Globus pallidus (tissue), 1 donor: ENCODE measurements around the gene CDH16.
"Not testable (repeated sequence)": the region's sequence is repeated elsewhere in the genome, so short reads cannot be mapped to it uniquely, and the experiment has no call there.

Experiments
- DNase-seq: peaks from one replicate; pipeline ENCODE4 v3.0.0-alpha.2; 2015; ENCODE audit warnings: low spot score

The CDH16 gene, protein sequence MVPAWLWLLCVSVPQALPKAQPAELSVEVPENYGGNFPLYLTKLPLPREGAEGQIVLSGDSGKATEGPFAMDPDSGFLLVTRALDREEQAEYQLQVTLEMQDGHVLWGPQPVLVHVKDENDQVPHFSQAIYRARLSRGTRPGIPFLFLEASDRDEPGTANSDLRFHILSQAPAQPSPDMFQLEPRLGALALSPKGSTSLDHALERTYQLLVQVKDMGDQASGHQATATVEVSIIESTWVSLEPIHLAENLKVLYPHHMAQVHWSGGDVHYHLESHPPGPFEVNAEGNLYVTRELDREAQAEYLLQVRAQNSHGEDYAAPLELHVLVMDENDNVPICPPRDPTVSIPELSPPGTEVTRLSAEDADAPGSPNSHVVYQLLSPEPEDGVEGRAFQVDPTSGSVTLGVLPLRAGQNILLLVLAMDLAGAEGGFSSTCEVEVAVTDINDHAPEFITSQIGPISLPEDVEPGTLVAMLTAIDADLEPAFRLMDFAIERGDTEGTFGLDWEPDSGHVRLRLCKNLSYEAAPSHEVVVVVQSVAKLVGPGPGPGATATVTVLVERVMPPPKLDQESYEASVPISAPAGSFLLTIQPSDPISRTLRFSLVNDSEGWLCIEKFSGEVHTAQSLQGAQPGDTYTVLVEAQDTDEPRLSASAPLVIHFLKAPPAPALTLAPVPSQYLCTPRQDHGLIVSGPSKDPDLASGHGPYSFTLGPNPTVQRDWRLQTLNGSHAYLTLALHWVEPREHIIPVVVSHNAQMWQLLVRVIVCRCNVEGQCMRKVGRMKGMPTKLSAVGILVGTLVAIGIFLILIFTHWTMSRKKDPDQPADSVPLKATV

DNA sequence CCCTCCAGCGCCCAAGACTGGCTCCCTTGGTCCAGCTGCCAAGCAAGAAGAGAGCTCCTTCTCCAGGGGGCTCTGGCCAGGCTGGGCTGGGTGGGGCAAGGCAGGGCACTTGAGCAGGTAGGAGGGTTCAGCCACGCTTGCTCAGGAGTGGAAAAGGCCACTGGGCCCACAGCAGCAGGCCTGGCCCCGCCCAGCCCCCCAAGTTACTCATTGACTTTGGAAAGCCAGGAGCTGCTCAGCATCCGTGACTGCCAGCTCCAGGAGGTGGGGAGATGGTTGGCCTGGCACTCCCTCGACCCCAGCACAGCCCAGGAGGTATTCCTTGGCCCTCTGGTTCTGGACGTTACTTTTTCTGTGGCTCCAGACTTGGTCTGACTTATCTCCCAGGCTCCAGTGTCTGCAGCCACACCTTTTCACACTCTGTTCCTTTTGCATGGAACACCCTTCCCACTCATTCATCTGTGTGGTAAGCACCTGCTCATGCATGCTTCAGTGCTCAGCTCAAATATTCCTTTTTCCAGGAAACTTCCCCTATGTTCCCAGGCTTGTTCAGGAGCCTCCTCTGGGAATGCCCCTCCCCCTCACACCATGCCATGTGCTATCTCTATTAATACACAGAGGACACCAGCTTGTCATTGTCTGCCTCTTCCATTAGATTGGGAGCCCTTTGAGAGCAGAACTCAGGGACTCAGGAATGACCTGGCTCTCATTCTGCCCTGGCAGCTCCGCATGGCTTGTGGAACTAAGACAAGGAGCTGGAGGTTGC lies at the start of gene CDH16:
Gene CDH16, minus strand, starts transcription at position 83 of the 766 bp plus-strand sequence. CDS start 820 bp downstream, outside the sequence.
- DNase-seq = no peak

DNA sequence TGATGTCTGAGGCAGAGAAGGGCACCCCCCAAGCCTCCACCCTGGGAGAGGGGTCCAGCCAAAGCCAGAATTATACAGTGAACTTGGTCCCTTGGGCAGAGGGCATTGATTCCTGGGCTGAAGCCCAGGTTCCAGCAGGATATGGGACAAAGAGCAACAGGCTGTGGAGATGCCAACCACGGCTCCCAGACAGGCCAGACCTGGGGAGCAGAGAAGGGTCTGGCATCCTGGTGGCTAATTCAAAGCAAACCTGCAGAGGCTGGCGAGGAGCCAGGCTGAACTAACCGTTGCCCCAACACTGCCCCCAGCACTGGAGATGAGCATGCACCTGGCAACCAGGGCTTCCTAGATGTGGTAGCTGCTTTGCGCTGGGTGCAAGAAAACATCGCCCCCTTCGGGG lies 45.4 kb upstream of the CDH16 start:
- no peak for DNase-seq

DNA sequence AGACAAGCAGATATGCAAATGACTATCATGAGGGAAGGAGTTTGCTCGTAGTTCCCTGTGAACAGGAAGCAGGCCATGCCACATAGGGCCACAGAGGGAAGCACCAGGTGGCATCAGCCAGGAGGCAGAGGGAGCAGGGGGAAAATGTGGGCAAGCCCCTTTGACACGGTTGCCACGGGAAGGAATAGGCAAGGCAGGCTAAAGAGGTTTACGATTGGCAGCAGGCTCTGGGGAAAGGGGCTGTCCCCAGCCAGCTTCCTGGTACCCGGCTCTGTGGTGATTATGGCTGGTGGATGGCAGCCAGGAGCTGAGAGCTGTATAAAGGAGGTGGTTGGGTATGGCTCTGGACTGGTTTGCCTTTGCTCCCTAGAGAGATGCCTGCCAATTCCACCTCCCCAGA lies 43.2 kb upstream of the CDH16 start:
- no peak for DNase-seq

DNA sequence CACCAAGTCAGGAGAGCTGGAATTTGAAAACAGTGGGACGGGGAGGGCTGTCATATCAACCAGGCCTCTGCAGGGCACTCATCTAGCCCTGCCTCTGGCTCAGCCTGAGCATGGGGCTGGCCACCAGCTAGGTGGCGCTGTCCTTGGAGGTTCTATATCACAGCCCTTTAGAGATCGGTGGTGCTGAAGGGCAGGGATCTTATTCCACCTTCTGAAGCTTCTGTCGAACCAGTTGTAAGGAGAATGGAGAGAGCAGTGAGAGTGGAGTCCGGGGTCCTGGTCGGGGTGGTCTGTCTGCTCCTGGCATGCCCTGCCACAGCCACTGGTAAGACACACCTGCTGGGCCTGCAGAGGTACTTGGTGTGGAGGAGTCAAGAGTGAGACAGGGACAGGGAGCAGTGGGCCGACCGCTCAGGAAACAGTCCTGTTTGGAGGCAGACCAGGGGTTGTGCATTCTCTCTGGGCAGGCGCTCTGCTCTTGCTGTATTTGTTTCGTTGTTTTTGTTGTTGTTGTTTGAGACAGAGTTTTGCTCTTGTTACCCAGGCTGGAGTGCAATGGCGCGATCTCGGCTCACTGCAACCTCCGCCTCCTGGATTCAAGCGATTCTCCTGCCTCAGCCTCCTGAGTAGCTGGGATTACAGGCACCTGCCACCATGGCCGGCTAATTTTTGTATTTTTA lies 42.5 kb upstream of the CDH16 start, which contains the start of gene CES3:
Gene CES3, plus strand, starts transcription at position 202 of the 680 bp plus-strand sequence. Its CDS starts 42 bp downstream, at position 244.
- peak; percentile 53 for DNase-seq

DNA sequence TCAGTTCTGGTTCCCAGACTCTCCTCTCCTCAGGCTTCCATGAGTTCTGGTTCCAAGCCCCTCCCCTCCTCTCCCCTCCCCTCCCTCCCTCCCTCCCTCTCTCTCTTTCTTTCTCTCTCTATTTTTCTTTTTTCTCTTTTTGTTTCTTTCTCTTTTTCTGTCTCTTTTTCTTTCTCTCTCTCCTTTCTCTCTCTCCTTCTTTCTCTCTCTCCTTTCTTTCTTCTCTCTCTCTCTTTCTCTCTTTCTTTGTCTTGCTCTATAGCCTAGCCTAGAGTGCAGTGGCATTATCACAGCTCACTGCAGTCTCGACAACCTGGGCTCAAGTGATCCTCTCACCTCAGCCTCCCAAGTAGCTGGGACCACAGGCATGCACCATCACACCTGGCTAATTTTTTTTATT lies 41.6 kb upstream of the CDH16 start:
- no peak for DNase-seq

DNA sequence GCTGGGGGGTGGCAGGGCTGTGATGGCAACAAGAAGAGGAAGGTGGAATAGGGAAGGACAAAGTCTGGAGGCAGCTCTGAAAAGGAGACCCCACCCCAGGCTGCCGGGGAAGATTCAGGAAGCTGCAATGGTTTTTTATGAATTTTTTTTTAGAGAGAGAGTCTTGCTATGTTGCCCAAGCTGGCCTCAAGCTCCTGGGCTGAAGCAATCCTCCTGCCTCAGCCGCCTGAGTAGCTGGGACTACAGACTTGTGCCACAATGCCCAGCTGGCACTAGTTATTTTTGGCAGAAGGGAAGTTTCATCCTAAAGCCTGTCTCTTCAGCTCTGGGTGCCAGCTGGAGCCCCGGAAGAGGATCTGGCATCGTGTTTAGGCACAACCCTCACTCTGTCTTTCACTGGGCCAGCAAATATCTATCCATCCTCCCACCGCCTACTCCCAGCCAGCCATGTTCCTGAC lies 41.0 kb upstream of the CDH16 start:
- no peak for DNase-seq

DNA sequence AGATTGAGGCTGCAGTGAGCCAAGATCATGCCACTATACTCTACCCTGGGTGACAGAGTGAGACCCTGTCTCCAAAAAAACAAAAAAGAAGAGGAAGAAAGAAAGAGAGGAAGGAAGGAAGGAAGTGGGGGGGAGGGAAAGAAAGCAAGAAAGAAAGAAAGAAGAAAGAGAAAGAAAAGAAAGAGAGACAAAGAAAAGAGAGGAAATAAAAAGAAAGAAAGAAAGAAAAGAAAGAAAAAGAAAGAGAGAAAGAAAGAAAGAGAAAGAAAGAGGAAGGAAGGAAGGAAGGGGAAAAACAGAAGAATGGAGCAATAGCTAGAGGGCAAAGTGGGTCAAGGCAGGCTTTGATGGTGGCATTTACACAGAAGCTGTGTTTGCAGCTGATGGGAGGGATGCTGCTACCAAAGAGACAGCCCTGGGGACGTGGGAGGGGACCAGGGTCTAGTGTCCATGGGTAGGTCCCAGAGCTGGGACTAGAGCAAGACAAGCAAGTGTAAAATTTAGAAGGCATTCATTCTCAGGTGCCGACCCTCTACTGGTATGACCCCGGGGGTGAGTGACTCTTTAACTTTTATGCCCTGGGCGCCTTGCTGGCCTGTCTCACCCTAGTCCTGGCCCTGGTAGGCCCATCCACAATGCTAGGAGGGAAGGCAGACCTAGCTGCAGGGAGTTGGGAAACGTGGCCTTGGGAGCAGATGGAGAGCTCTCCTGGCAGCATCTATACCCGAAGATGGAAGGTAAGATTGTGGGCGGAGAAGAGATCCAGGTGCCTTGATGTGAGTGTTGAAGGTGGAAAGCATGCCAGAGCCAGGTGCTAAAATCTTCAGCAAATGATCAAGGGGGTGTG lies 40.4 kb upstream of the CDH16 start:
- no peak for DNase-seq

DNA sequence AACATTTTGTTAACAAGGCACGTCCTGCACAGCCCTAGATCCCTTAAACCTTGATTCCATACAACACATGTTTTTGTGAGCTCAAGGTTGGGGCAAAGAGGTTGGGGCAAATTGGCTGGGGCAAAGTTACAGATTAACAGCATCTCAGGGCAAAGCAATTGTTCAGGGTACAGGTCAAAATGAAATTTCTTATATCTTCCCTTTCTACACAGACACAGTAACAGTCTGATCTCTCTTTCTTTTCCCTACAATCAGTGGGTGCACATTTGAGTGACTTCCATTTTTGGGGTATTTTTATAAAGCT lies 37.4 kb upstream of the CDH16 start:
- not testable (repeated sequence) for DNase-seq

DNA sequence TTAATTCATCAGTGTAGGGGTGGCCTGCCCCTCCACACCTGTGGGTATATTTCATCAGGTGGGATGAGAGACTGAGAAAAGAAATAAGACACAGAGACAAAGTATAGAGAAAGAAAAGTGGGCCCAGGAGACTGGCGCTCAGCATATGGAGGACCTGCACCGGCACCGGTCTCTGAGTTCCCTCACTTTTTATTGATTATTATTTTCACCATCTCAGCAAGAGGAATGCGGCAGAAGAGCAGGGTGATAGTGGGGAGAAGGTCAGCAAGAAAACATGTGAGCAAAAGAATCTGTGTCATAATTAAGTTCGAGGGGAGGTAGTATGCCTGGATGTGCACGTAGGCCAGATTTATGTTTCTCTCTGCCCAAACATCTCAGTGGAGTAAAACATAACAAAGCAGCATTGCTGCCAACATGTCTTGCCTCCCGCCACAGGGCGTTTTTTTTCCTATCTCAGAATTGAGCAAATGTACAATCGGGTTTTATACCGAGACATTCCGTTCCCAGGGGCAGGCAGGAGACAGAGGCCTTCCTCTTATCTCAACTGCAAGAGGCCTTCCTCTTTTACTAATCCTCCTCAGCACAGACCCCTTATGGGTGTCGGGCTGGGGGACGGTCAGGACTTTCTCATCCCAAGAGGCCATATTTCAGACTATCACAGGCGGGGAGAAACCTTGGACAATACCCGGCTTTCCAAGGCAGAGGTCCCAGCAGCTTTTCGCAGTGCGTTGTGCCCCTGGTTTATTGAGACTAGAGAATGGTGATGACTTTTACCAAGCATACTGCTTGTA lies 36.9 kb upstream of the CDH16 start:
- not testable (repeated sequence) for DNase-seq

DNA sequence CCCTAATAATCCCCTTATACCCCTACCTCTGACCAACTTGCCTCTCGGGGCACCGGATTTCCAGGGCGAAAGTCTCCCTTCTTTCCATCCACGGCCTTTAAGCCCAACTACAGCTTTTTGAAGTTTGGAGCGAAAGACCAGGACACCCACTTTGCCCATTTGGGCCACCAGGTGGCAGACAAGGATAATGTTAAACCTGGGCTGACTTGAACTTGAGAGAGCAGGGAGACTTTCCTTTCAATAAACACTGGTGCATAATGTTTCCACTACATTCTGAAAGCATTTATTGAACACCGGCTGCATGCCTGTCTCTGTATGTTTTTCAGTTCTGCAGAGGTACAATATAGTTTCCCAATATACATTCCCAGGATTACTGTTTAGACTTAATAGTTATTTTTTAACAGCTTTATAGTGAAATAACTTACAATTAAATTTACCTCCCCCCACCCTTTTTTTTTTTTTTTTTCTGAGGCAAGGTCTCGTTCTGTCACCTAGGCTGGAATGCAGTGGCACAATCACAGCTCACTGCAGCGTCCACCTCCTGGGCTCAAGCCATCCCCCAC lies 35.5 kb upstream of the CDH16 start:
- peak; percentile 60 for DNase-seq

DNA sequence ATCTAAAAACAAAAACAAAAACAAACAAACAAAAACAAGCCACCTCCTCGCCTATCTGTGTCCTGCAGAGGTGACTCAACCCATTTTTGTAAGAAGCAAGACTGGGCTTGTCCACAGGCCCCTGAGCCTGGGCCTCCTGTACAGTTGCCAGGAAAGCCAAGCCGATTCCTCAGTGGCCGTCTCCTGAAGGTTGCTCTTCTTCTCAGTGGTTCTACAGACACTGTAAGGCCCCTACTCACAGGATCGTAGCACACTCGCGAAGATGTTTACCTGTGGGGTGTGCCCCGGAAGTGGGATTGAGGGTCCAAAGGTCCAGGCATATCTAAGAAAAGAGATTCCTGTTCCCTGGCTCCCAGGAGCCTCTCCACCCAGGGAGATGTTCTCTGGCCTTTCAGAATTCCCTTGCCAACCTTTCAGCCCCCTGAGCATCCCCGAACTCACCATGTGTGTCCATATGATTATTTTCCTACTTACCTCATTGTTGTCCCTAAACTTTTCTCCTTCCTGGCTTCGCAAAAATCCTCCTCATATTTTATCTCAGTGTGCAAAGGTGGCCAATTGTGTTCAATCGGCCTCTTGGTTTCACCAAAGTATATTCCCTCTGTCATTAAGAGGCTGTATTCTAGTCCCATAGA lies 34.9 kb upstream of the CDH16 start:
- no peak for DNase-seq

DNA sequence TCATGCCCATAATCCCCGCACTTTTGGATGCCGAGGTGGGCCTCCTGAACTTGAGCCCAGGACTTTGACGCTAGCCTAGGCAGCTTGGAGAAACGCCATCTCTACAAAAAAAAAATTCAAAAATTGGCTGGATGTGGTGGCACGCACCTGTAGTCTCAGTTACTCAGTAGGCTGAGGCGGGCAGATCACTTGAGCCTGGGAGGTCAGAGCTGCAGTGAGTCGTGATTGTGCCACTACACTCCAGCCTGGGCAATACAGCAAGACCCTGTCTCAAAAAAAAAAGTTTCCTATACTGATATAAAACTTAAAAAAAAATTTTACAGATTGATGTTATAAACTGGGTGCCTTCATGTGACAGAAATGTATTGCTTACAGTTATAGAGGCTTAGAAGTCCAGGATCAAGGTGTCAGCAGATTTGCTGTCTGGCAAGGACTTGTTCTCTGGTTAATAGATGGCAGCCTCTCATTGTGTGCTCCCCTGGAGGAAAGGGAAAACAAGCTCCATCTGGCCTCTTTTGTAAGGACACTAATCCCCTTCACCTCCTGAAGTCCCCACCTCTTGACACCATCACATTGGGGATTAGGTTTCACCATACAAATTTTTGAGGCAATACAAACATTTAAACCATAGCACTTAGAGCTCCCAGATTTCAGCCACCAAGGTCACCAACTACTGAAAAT lies 33.9 kb upstream of the CDH16 start:
- no peak for DNase-seq

DNA sequence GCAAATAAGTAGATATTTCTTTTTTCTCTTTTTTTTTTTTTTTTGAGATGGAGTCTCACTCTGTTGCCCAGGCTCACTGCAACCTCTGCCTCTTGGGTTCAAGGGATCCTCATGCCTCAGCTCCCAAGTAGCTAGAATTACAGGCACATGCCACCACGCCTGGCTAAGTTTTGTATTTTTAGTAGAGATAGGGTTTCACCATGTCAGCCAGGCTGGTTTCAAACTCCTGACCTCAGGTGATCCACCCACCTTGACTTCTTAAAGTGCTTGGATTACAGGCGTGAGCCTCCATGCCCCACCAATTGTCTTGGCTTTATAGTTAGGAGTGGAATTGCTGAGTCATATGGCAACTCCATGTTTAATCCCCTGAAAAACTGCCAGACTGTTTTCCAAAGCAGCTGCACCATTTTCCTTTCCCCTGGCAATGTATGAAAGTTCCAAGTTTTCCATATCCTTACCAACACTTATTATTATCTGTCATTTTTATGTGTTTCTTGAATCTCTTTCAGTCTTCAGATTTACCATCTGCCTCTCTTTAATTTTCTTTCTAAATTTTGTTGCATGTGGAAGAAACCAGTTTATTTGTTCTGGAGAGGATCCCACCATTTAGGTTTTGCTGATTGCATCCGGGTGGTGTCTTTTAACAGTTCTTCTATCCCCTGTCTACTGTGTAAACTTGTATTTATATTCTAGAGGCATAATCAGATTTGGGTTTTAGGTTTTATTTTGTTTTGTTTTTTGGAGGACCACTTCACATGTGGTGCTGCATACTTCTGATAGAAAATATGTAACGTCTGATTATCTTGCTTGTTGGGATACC lies 32.5 kb upstream of the CDH16 start:
- DNase-seq = no peak

DNA sequence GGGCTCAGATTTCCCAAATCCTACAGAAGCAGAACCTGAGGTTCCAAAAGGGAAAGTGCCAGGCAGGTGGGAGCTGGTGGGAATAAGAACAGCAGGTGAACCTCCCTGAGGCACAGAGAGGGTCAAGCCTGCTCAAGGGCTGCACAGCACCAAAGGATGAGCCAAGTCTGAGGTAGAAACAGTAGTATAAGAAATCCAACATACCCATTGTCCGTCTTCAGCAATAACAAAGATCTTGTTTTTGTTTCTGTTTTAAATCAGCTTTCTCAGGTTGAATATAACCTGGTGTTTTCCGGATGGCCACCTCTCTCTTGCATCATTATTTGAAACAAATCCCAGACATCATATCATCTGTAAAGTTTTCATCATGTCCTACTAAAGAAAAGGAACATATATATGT lies 31.8 kb upstream of the CDH16 start:
- no peak for DNase-seq

DNA sequence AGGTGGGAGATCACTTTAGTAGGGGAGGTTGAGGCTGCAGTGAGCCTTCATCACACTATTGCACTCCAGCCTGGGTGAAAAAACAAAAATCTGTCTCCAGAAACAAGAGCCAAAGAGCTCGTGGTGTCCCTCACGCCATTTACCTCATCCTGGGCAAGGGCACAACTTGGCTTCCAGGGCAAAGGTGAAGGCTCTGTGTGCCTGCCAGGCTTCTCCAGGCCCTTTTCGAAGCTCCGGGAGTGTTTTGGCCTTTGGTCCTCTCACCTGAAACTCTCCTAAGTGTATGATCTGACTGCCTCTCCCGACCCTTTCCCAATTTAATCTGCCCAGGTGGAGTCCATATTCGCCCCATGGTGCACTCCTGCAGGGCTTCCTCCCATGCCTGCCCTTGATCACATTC lies 30.8 kb upstream of the CDH16 start:
- no peak for DNase-seq

DNA sequence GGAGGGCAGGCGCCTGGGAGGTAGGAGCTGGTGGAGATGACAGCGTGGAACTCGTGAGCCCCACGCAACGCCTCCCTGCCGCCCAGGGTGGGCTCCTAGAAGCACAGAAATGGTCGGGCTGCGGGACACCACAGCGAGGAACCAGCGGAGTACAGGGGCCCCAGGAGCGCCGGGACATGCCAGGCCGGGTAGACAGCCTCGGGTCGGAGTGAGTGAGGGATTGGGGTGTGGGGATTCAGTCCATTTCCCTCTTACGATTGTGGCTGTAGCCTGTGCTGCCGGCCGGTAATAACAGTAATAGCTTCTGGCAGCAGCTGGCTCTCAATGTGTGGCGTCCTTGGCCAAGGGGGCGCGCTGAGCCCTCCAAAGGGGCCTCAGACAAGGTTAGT lies 30.1 kb upstream of the CDH16 start:
- no peak for DNase-seq

DNA sequence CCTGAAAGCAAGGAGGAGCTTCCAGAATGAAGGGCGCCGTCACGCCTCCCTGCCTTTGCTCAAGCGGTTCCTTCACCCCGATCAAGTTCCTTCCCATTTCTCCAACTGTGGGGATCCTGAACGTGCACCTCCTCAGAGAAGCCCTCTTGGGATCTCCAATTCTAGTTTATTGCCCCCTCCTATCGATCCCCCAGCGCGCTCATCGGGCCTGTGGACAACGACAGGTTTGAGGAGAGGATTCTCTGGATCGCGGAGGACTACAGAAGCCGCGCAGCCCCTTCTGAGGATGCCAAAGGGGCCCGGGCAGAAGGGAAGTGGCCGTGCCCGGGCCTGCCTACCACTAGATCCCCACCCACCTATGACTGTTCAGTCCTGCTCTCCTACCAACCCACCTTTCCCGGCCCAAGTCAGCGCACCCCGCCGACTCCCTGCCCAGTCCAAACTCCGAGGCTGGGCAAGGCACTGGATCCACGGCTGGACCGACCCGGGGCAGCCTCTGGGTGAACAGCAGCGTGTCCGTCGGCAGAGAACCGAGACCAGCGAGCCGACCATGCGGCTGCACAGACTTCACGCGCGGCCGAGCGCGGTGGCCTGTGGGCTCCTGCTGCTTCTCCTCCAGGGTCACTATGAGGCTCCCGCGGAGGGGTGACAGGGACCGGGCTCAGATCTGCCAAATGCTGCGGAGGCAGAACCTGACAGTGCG lies 29.6 kb upstream of the CDH16 start:
- DNase-seq = no peak
